Type B pancreatic cell (in vitro differentiated cells): ENCODE data around the gene TBC1D14. TPM values are rescaled to one million over a fixed set of nuclear protein-coding genes. Genes with fewer than 3 reads are reported as not detected.

Source experiments
- DNase-seq: peaks from one replicate; pipeline ENCODE4 v3.0.0; 2021; ENCODE audit warnings: mixed read lengths; ENCODE audit not compliant: unreplicated experiment; ENCODE audit errors: extremely low spot score
- H3K27ac Mint-ChIP-seq: 2 replicates; pipeline ENCODE4 v1.8.0; 2021; ENCODE audit warnings: mild to moderate bottlenecking, mixed read lengths
- H3K27me3 Mint-ChIP-seq: 2 replicates; pipeline ENCODE4 v1.8.0; 2021; ENCODE audit warnings: mixed read lengths
- H3K36me3 Mint-ChIP-seq: 2 replicates; pipeline ENCODE4 v1.8.0; 2021; ENCODE audit warnings: mixed read lengths
- H3K4me1 Mint-ChIP-seq: one replicate; pipeline ENCODE4 v1.8.0; 2021; ENCODE audit warnings: mixed read lengths; ENCODE audit not compliant: unreplicated experiment
- H3K4me3 Mint-ChIP-seq: 2 replicates; pipeline ENCODE4 v1.8.0; 2021; ENCODE audit warnings: mild to moderate bottlenecking, mixed read lengths
- H3K9me3 Mint-ChIP-seq: 2 replicates; pipeline ENCODE4 v1.8.0; 2021; ENCODE audit warnings: mixed read lengths
- total RNA-seq: library from RNA; stranded (reverse); gene quantifications from 2 replicates; pipeline ENCODE4 v1.2.1, GENCODE V29; 2021; ENCODE audit warnings: low replicate concordance
- TF ChIP-seq, protein P1 (sequence below): fragments of 200-600 bp; sonication (generic); conservative IDR thresholded peaks from 2 replicates; pipeline ENCODE4 v1.5.0; 2021; ENCODE audit warnings: antibody characterized with exemption, mild to moderate bottlenecking

The TBC1D14 gene
- total RNA-seq, 1 donor from 2014 or later = 55.9 TPM

DNA sequence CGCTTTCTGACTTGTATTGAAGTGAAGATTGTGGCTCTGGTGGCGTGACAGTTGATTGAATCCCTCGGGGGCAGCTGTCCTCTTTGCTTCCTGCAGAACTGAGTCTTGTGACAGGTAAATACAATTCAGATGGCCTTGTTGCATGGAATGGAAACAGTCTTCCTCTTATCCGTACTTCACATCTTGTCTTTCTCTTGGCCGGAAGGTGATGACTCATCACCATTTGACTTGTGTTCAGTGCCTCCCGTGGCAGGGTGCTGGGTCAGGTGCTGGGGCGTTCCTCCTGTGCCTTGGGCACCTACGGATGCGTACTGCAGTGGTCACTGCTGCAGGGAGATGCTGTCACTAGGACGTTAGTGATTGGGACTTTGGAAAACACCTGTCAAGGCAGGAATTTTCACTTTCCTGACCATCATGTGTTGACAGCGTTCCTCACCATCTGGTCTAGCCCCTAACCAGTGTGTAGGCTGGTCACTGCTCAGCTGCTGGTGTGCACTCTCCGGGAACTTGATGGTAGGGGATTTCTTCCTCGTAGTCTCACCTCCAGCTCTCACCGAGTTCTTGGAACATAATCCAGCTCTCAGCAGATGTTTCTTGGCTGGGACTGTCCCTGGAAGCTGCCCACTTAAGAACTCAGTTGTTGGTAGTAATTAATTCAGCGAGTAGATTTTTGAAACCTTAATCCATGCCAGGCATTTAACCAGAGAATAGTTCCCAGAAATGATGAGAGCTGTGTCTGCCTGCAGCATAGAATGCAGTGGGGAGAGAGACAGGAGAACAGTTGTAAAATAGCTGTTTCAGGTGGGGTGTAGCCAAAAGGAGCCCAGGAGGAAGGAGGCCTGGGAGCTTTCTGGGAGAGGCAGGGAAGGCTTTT is 7.2 kb downstream of the TBC1D14 start:
- TF ChIP-seq, protein P1, sequence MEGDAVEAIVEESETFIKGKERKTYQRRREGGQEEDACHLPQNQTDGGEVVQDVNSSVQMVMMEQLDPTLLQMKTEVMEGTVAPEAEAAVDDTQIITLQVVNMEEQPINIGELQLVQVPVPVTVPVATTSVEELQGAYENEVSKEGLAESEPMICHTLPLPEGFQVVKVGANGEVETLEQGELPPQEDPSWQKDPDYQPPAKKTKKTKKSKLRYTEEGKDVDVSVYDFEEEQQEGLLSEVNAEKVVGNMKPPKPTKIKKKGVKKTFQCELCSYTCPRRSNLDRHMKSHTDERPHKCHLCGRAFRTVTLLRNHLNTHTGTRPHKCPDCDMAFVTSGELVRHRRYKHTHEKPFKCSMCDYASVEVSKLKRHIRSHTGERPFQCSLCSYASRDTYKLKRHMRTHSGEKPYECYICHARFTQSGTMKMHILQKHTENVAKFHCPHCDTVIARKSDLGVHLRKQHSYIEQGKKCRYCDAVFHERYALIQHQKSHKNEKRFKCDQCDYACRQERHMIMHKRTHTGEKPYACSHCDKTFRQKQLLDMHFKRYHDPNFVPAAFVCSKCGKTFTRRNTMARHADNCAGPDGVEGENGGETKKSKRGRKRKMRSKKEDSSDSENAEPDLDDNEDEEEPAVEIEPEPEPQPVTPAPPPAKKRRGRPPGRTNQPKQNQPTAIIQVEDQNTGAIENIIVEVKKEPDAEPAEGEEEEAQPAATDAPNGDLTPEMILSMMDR = no peak
- no peaks in the 10 kb centered on the region for H3K27me3 Mint-ChIP-seq
- peak overlapping the region; percentile 67 for H3K4me3 Mint-ChIP-seq
- H3K4me1 Mint-ChIP-seq = peaks cover 37% of the 10 kb centered on the region
- no peaks in the 10 kb centered on the region for H3K9me3 Mint-ChIP-seq
- H3K27ac Mint-ChIP-seq = peak overlapping the region; percentile 92
- DNase-seq = no peak
- no peaks in the 10 kb centered on the region for H3K36me3 Mint-ChIP-seq

DNA sequence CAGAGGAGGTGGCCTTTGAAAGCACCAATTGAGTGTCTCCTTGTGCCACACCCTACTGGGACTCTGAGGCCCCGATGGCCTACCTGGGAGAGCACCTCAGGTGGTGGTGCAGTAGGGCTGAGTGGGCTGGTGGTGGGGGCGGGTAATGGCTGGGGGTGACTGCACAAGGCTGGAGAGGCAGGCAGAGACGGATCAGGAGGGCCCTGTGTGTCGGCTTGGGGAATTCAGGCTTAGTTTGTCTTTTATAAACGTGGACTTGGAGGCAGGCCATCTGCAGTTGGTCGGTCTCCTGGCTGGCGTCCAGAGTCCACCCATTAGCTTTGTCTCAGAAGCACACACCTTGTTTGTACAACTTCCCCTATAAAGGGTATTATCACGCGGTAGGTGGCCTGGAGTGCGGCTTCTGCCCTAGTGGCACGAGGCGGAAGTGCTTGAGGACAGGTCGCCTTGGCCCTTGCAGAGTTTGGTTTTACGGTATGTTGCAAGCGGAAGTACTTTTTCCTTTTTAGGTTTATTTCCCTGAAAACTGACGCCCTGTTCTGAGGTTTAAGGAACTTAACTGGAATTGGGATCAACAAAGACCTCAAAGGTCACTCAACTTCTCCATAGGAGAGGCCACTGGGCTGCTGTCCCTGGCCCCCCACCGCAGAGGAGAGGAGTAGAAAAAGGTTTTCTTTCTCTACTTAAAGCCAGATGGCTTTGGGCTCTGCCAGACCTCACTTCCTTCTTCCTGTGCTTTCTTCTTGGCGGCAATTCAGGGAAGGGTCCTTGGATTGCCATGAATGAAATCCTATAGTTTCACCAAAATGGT is 8.0 kb downstream of the TBC1D14 start:
- TF ChIP-seq, protein P1 = peak; percentile 73
- Mint-ChIP-seq H3K27me3 (no peaks in the 10 kb centered on the region), H3K9me3 (no peaks in the 10 kb centered on the region), H3K36me3 (no peaks in the 10 kb centered on the region), H3K4me3 (peak overlapping the region; percentile 67), H3K4me1 (peaks cover 42% of the 10 kb centered on the region), H3K27ac (peak overlapping the region; percentile 92)
- no peak for DNase-seq

DNA sequence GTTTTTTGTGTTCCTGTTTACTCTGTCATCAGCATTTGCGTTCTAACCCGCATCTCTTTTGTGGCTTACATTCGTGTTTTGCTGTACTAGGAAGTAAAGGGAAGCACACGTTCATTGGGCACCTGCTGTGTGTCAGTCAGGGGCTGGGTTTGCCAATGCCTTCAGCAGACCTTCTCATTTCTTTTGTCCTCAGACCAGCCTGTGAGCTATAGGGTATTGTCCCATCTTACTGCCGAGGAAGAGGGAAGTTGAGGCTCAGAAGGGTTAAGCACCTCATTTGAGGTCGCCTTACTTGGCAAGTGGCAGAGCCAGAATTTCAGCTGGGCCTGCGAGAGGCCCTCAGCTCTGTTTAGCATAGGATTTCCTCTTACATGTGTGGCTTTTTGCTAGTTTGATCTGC is 8.7 kb downstream of the TBC1D14 start:
- Mint-ChIP-seq H3K4me3 (no peak overlapping the region), H3K27ac (peak overlapping the region; percentile 92), H3K4me1 (peaks cover 42% of the 10 kb centered on the region), H3K36me3 (no peaks in the 10 kb centered on the region), H3K27me3 (no peaks in the 10 kb centered on the region), H3K9me3 (no peaks in the 10 kb centered on the region)
- TF ChIP-seq, protein P1 = no peak
- no peak for DNase-seq

DNA sequence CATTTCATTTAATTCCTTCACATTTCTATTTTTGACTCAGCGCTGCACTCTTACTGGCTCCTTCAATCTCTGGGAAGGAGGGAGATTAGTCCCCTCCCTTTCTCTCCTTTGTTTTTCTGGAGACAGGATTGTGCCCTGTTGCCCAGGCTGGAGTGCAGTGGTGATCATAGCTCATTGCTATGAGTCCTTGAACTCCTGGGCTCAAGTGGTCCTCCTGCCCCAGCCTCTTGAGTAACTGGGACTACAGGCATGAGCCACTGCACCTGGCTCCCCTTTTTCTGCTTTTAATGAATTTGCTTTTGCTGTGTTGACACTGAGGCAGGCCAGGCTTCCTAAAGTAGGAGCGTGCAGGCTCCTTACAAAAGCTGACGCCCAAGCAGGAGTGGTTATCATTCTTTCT is 10.5 kb downstream of the TBC1D14 start:
- H3K27me3 Mint-ChIP-seq = no peaks in the 10 kb centered on the region
- no peak overlapping the region for H3K27ac Mint-ChIP-seq
- TF ChIP-seq, protein P1 = no peak
- H3K4me3 Mint-ChIP-seq = no peak overlapping the region
- H3K4me1 Mint-ChIP-seq = peaks cover 42% of the 10 kb centered on the region
- H3K9me3 Mint-ChIP-seq = no peaks in the 10 kb centered on the region
- DNase-seq = no peak
- peaks cover 13% of the 10 kb centered on the region for H3K36me3 Mint-ChIP-seq

DNA sequence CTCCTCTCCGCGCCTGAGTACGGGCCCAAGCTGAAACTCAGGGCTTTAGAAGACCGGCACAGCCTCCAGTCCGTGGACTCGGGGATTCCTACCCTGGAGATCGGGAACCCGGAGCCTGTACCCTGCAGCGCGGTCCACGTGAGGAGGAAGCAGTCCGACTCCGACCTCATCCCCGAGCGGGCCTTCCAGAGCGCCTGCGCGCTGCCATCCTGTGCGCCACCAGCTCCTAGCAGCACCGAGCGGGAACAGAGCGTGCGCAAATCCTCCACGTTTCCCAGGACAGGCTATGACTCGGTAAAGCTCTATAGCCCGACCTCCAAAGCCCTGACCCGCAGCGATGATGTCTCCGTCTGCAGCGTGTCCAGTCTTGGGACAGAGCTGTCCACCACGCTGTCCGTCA is 13.9 kb downstream of the TBC1D14 start:
- H3K36me3 Mint-ChIP-seq = peaks cover 22% of the 10 kb centered on the region
- no peak overlapping the region for H3K27ac Mint-ChIP-seq
- H3K27me3 Mint-ChIP-seq = no peaks in the 10 kb centered on the region
- peaks cover 40% of the 10 kb centered on the region for H3K4me1 Mint-ChIP-seq
- TF ChIP-seq, protein P1 = no peak
- no peak overlapping the region for H3K4me3 Mint-ChIP-seq
- DNase-seq = no peak
- no peaks in the 10 kb centered on the region for H3K9me3 Mint-ChIP-seq
